GM18498 (cell line): ENCODE data around the gene XRCC1.

ENCODE experiments used
- ATAC-seq: cut with Tn5 transposase; IDR thresholded peaks from one replicate; pipeline ENCODE4 v1.9.1; 2021; ENCODE audit warnings: mild to moderate bottlenecking, moderate library complexity; ENCODE audit not compliant: unreplicated experiment

The XRCC1 gene

GRCh38 chr19:43546581-43546980 lies 28.7 kb downstream of the XRCC1 start:
- ATAC-seq = no peak

GRCh38 chr19:43545981-43546380 lies 29.3 kb downstream of the XRCC1 start:
- ATAC-seq = no peak

GRCh38 chr19:43545276-43545675 lies 30.1 kb downstream of the XRCC1 start:
- no peak for ATAC-seq

GRCh38 chr19:43544077-43544476 lies 31.2 kb downstream of the XRCC1 start:
- no peak for ATAC-seq

GRCh38 chr19:43541920-43542650 lies 33.2 kb downstream of the XRCC1 start:
- ATAC-seq = no peak

GRCh38 chr19:43540381-43540780 lies 34.9 kb downstream of the XRCC1 start:
- ATAC-seq = no peak

GRCh38 chr19:43538922-43539321 lies 36.4 kb downstream of the XRCC1 start:
- ATAC-seq = no peak

- no peak for ATAC-seq
Measured at GRCh38 chr19:43534816-43535761, 40.2 kb downstream of the XRCC1 start.

GRCh38 chr19:43534305-43534815 lies 41.0 kb downstream of the XRCC1 start:
- ATAC-seq = no peak

GRCh38 chr19:43533546-43534304 lies 41.6 kb downstream of the XRCC1 start:
- ATAC-seq = peak; percentile 47

- ATAC-seq = peak; percentile 65
Measured at GRCh38 chr19:43532962-43533545, 42.3 kb downstream of the XRCC1 start, which contains the start of gene ZNF575. ZNF575 (plus strand) TSS chr19:43533188; CDS start chr19:43534423, 1,235 bp downstream.

- ATAC-seq = peak; percentile 14
Measured at GRCh38 chr19:43532571-43532961, 42.8 kb downstream of the XRCC1 start.

GRCh38 chr19:43527860-43528622 lies 47.3 kb downstream of the XRCC1 start:
- no peak for ATAC-seq

GRCh38 chr19:43526884-43527859 lies 48.2 kb downstream of the XRCC1 start, which contains the start of gene ETHE1:
ETHE1 (minus strand) TSS chr19:43527201; CDS start chr19:43527177, 24 bp downstream.
- ATAC-seq = peak; percentile 75

- ATAC-seq = no peak
Measured at GRCh38 chr19:43525836-43526771, 49.2 kb downstream of the XRCC1 start.

GRCh38 chr19:43524922-43525835 lies 50.1 kb downstream of the XRCC1 start:
- ATAC-seq = no peak
